ENCODE measurements around the gene CHDH.

Gene CHDH

DNA sequence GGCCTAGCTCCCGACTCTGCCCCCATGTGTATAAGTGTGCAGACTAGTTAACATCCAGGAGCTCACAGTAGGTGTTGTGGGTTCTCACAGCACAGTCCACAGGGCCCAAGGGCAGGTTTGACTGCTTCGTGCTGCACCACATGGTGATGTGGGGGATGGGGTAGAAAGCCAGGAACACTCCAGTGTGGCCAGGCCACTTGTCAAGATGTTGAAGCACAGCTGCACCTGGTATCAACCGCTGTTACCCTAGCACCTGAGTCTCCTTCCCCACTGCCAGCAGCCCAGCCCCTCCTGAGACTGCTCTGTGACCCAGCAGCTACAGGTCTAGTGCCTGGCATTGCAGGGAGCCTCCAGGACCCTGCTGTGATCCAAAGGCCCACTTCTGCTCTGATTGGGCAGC is 53.4 kb downstream of the CHDH start:
- DNase-seq (ENCODE audit: low spot score) (no peak), FAIRE-seq (peak; percentile 37)

DNA sequence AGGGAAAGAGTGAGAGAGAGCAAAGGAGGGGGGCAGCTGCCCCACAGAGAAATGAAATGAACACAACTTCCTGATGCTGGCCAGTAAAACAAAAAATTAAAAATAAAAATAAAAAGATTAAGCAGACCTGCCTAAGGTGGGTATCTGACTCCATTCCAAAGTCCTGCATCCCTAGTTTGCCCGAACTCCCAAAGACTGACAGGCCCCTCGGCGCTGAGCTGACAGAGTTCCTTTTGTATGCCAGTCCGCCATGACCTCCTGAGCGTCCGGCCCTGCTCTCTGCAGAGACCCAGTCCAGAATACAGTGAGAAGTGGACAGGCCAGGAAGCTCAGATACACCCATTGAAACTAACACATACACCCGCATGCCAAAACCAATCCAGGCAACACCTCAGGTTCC is 54.9 kb downstream of the CHDH start:
- FAIRE-seq (no peak), DNase-seq (ENCODE audit: low spot score) (no peak)

GRCh38 chr3:53790470-53790869 is 55.7 kb downstream of the CHDH start:
- DNase-seq (ENCODE audit: low spot score) = no peak
- no peak for FAIRE-seq

DNA sequence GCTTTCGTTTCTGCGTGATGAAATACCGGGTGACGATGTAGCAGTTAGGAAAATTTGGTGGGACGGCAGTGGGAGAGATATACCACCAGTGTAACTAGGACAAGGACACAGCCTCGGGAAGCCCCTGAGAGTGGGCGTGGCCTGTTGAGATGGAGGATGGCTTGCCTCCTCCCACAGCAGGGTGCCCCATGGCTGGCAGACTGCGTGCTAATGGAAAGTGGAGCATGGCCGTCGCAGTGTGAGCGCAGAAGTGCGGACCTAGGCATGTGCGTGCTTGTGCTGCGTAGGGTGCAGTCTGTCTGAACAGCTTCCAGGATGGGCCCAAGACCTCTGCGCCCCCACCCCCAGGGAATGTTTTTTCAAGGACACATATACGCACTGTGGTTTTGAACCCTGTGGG is 56.8 kb downstream of the CHDH start:
- DNase-seq (ENCODE audit: low spot score) (no peak), FAIRE-seq (no peak)

- DNase-seq (ENCODE audit: low spot score) (no peak), FAIRE-seq (no peak)
These were observed 58.2 kb downstream of the CHDH start for GRCh38 chr3:53788038-53788437.

DNA sequence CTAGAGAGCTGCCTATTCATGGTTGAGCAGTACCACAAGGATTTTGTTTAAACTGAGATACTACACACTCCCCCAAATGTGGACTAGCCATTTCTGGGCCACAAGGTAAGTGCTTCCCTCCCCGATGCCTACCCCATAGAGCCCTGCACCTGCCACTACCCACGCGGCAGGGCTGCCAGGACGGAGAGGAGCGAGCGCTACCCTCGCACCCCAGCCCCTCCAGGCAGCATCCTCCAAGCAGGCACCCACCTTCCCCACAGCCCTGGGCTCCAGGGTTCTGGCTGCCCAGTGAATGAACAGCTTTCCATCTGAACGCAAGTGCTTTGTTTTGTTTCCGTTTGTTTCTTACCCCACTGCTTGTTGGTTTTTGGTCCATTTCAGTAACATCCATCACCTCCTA is 59.2 kb downstream of the CHDH start:
- no peak for FAIRE-seq
- no peak for DNase-seq (ENCODE audit: low spot score)

GRCh38 chr3:53780806-53781205 is 65.4 kb downstream of the CHDH start:
- FAIRE-seq = no peak
- no peak for DNase-seq (ENCODE audit: low spot score)

- FAIRE-seq (no peak), DNase-seq (ENCODE audit: low spot score) (no peak)
These were observed 66.0 kb downstream of the CHDH start for GRCh38 chr3:53780171-53780570.

- FAIRE-seq = no peak
- DNase-seq (ENCODE audit: low spot score) = no peak
These were observed 68.1 kb downstream of the CHDH start for GRCh38 chr3:53778153-53778552.

DNA sequence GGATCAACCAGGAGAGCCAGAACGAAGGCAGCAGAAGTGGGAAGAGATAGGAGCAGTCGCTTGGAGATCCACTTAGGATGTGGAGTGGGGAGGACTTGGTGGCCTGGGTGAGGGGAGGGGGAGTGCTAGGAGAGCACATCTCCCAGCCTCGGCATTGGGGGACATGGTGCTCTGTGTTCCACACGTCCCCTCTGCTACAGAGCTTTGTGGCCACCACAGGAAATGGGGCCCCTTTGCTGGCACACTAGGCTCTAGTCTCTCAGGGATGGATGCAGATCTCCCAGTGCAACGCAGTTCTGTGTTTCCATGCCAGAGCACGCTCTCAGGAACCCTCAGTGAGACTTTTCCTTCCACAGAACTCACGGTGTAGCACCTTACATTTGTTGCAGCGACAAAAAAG is 68.8 kb downstream of the CHDH start:
- FAIRE-seq (no peak), DNase-seq (ENCODE audit: low spot score) (no peak)

- DNase-seq (ENCODE audit: low spot score) = no peak
- no peak for FAIRE-seq
These were observed 69.6 kb downstream of the CHDH start for GRCh38 chr3:53776494-53777101.

GRCh38 chr3:53775834-53776251 is 70.4 kb downstream of the CHDH start:
- DNase-seq (ENCODE audit: low spot score) (no peak), FAIRE-seq (no peak)

DNA sequence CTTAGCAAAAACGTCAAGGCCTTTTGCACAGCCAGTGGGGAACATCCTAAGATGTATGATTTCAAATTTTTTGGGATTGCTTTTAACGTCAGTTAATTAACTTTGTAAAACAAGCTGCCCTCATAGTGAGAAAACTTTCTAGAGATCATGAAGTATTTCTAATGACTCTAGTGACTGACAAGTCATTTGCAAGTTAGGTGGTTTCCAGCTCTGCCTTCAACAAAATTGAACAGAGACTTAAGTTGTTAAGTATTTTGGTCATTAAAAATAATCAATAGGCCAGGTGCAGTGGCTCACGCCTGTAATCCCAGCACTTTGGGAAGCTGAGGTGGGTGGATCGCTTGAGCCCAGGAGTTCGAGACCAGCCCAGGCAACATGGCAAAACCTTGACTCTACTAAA is 71.2 kb downstream of the CHDH start:
- FAIRE-seq (no peak), DNase-seq (ENCODE audit: low spot score) (no peak)

DNA sequence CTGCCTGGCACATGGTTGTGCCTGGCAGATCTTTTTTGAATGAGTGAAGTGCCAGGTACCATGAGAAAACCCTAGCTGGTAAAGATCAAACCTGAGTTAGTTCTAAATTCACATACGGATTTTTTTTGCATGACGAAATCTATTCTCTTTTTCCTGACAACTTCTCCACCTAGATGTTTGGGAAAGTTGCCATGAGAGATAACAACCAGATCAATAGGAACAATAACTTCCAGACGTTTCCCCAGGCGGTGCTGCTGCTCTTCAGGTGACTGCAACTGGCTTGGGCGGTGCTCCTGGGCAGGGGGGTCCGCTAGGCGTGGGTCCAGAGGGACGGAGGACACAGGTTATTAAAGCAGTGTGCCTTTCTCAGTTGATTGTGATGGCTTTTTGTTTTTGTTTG is 71.8 kb downstream of the CHDH start:
- FAIRE-seq (no peak), DNase-seq (ENCODE audit: low spot score) (no peak)

- no peak for FAIRE-seq
- DNase-seq (ENCODE audit: low spot score) = peak; percentile 14
These were observed 72.4 kb downstream of the CHDH start for GRCh38 chr3:53773611-53774368.

GRCh38 chr3:53773021-53773436 is 73.2 kb downstream of the CHDH start:
- FAIRE-seq (no peak), DNase-seq (ENCODE audit: low spot score) (no peak)

DNA sequence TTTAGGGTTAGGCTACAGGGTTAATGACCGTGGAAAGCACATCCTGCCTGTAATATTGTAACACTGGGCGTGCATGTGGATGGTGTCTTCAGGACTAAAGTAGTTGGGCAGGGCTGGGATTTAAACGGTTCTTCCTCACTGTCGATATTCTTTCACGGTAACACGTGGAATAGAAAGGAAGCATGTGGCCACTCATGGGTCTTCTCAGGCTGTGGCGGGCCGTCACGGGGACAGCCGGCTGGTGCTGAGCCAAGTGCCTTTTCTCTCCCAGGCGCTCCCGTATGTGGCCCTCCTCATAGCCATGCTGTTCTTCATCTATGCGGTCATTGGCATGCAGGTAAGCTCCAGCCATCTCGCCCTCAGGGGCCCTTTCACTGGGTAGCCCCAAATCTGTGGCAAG is 73.7 kb downstream of the CHDH start:
- FAIRE-seq = no peak
- DNase-seq (ENCODE audit: low spot score) = no peak

DNA sequence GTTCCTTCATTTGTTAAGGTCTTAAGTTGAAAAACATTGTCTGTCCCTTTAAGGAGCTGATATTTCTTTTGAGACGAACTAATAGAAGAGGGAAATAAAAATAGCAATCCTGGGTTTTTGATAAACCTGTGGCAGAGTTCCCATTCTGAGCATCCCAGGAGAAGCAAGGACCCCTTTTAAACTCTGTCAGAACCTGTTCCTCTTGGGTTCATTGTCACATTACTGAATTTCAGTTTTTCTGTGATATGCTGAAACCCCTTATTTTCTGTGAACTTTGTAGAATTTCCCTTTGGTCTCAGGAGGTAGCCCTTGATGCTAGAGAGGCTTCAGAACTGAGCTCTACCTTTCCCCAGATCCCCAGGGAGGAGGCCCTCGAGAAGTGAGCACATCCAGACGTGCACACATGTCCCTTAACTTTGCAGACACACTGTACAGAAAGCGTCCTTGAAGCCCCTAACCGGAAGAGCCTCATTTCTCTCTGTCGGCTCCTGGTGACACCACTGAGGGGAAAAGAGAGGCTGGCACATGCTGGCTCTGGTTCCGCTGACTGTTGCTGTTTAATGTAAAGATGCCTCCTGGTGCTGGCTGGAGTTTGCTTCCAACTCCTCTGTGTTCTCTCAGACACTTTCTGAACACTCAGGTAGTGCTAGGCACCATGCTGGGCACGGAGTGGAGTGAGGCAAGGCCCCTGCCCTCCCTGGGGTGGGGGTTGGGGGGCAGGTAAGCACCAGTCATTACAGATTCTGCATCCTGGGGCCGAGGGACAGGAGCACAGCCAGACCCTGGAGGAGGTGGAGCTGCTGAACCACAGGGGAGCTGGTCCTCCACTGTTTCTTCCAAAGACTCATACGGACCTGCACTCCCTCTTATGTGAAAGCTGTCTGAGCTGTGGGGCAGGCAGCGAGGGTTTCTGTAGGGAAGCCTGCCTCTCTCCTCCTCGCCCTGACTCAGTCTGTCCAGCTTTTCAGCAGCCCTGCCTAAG is 77.5 kb downstream of the CHDH start:
- FAIRE-seq = no peak
- DNase-seq (ENCODE audit: low spot score) = no peak

- no peak for DNase-seq (ENCODE audit: low spot score)
- no peak for FAIRE-seq
These were observed 79.5 kb downstream of the CHDH start for GRCh38 chr3:53766706-53767105.

DNA sequence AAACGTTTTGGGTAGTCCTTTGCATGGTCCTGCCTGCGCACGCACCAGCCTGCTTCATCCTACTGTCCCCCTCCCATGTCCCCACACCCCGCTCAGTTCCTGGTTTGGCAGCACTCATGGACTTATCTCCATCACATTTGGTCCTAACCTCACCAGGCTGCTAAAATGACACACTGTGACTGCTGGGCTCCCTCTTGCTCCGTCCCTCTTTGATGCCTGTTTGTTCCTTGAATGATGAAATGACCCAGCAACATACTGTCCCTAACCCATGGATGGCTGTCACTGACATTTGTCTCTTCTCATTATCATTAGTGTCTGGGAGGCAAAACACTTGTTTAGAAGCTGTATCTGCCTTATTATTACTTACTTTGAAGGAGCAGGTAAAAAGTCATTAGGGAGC is 80.5 kb downstream of the CHDH start:
- DNase-seq (ENCODE audit: low spot score) (no peak), FAIRE-seq (no peak)

DNA sequence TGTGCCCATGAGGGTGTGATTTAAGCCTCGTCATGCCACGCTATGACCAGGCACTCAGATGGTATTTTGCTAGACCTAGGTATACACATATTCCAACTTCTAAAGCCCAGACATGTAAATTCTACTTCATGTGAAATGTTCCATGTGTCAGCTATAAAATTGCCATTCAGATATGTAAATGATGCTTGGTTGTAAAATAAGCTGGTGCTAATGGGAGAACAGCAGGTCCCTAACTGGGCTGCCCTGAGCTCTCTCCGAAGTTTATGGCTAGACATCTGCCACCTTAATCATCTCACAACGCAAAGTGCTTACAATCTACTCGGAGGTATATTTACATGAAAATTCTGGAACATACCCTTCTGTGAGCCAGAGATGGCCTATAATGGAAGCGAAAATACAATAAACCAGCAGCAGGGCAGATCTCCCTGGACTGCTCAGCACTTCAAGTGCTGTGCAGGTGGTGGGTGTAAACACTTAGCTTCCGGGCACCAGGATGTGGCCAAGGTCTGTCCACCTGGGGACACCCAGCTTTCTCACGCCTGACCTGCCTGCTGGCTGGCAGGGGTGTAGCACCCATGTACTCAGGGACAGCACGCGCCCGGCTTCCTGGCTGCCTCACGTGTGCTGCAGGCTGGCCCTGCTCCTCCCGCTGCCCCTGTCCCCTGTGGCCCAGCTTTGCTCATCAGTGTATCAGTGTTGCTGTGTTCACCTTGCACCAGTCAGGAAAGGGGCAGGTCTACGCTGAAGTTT is 82.0 kb downstream of the CHDH start:
- no peak for FAIRE-seq
- DNase-seq (ENCODE audit: low spot score) = no peak
